Measurements from ENCODE around the gene AASDH. TPM values are rescaled to one million over a fixed set of nuclear protein-coding genes. Genes with fewer than 3 reads are reported as not detected.

The AASDH gene
- total RNA-seq, 2 donors from 2014 or later = 16.2 to 24.0 TPM

GRCh38 chr4:56311299-56311975 is 75.9 kb downstream of the AASDH start:
- no peaks in the 10 kb centered on the region for H3K9me3 Mint-ChIP-seq
- H3K4me1 Mint-ChIP-seq = peaks cover 22% of the 10 kb centered on the region
- Histone ChIP-seq H3K9ac (ENCODE audit: extremely low read depth, low read length, poor library complexity, severe bottlenecking) (no peak overlapping the region), H3K4me3 (ENCODE audit: low read length) (no peak overlapping the region), H3K4me1 (ENCODE audit: control insufficient read depth, insufficient read depth, low read length) (no peaks in the 10 kb centered on the region), H3K9me3 (ENCODE audit: control insufficient read depth, low read length) (no peaks in the 10 kb centered on the region), H3K27ac (ENCODE audit: low read depth, low read length) (no peak overlapping the region), H3K27me3 (ENCODE audit: control insufficient read depth, insufficient read depth, low read length, poor library complexity, severe bottlenecking) (no peaks in the 10 kb centered on the region), H3K36me3 (ENCODE audit: control insufficient read depth, insufficient read depth, low read length) (peaks cover 31% of the 10 kb centered on the region)
- TF ChIP-seq CTCF (conservative IDR thresholded peaks at IDR 0.05) = no peak
- H3K4me3 Mint-ChIP-seq = no peak overlapping the region
- no peak overlapping the region for H3K27ac Mint-ChIP-seq
- H3K27me3 Mint-ChIP-seq (ENCODE audit: insufficient read depth) = no peaks in the 10 kb centered on the region
- H3K36me3 Mint-ChIP-seq (ENCODE audit: low read depth) = peaks cover 68% of the 10 kb centered on the region
- WGBS, 2 experiments (ENCODE audit: insufficient coverage in 1 of 2, insufficient read length in 1 of 2) = 88 to 96% methylated on average over 4 to 7 of the region's 7 CpGs
- no peak for DNase-seq

GRCh38 chr4:56310401-56311125 is 76.7 kb downstream of the AASDH start:
- no peaks in the 10 kb centered on the region for H3K9me3 ChIP-seq (ENCODE audit: control insufficient read depth, low read length)
- TF ChIP-seq CTCF (conservative IDR thresholded peaks at IDR 0.05) = no peak
- no peak for DNase-seq
- peaks cover 64% of the 10 kb centered on the region for H3K36me3 Mint-ChIP-seq (ENCODE audit: low read depth)
- no peak overlapping the region for H3K27ac ChIP-seq (ENCODE audit: low read depth, low read length)
- no peaks in the 10 kb centered on the region for H3K4me1 ChIP-seq (ENCODE audit: control insufficient read depth, insufficient read depth, low read length)
- no peaks in the 10 kb centered on the region for H3K9me3 Mint-ChIP-seq
- no peak overlapping the region for H3K4me3 Mint-ChIP-seq
- WGBS, 2 experiments (ENCODE audit: insufficient coverage in 1 of 2, insufficient read length in 1 of 2) = 71 to 98% methylated on average over 1 to 4 of the region's 5 CpGs
- peaks cover 27% of the 10 kb centered on the region for H3K4me1 Mint-ChIP-seq
- no peak overlapping the region for H3K27ac Mint-ChIP-seq
- no peaks in the 10 kb centered on the region for H3K27me3 Mint-ChIP-seq (ENCODE audit: insufficient read depth)
- H3K27me3 ChIP-seq (ENCODE audit: control insufficient read depth, insufficient read depth, low read length, poor library complexity, severe bottlenecking) = no peaks in the 10 kb centered on the region
- H3K36me3 ChIP-seq (ENCODE audit: control insufficient read depth, insufficient read depth, low read length) = peaks cover 28% of the 10 kb centered on the region
- H3K4me3 ChIP-seq (ENCODE audit: low read length) = no peak overlapping the region
- no peak overlapping the region for H3K9ac ChIP-seq (ENCODE audit: extremely low read depth, low read length, poor library complexity, severe bottlenecking)

- H3K9ac ChIP-seq (ENCODE audit: extremely low read depth, low read length, poor library complexity, severe bottlenecking) = no peak overlapping the region
- Mint-ChIP-seq H3K27me3 (ENCODE audit: insufficient read depth) (peaks cover 4% of the 10 kb centered on the region), H3K27ac (no peak overlapping the region), H3K4me1 (peaks cover 32% of the 10 kb centered on the region), H3K36me3 (ENCODE audit: low read depth) (peaks cover 46% of the 10 kb centered on the region), H3K9me3 (no peaks in the 10 kb centered on the region), H3K4me3 (no peak overlapping the region)
- no peak overlapping the region for H3K27ac ChIP-seq (ENCODE audit: low read depth, low read length)
- WGBS, 2 experiments (ENCODE audit: insufficient coverage in 1 of 2, insufficient read length in 1 of 2) = 80 to 96% methylated on average over 1 to 4 of the region's 4 CpGs
- H3K27me3 ChIP-seq (ENCODE audit: control insufficient read depth, insufficient read depth, low read length, poor library complexity, severe bottlenecking) = no peaks in the 10 kb centered on the region
- peaks cover 19% of the 10 kb centered on the region for H3K36me3 ChIP-seq (ENCODE audit: control insufficient read depth, insufficient read depth, low read length)
- TF ChIP-seq CTCF (conservative IDR thresholded peaks at IDR 0.05) = no peak
- no peaks in the 10 kb centered on the region for H3K4me1 ChIP-seq (ENCODE audit: control insufficient read depth, insufficient read depth, low read length)
- no peak overlapping the region for H3K4me3 ChIP-seq (ENCODE audit: low read length)
- no peak for DNase-seq
- no peaks in the 10 kb centered on the region for H3K9me3 ChIP-seq (ENCODE audit: control insufficient read depth, low read length)
Measured at GRCh38 chr4:56308384-56308783, 78.9 kb downstream of the AASDH start.

All from endodermal cell (in vitro differentiated cells).